ENCODE results near the gene PMEPA1.

Gene PMEPA1

GRCh38 chr20:57709823-57710799 lies at the start of gene PMEPA1:
TSS of gene PMEPA1 (minus strand) at chr20:57710015. CDS start at chr20:57709582, 433 bp downstream.
- Histone ChIP-seq H3K4me3 (ENCODE audit: low read length) (peak within 1 kb of the TSS; percentile 83), H3K36me3 (ENCODE audit: control insufficient read depth, insufficient read depth, low read length) (no peaks in the 10 kb centered on the region), H3K27ac (ENCODE audit: low read depth, low read length) (peak within 1 kb of the TSS; percentile 75), H3K27me3 (ENCODE audit: control insufficient read depth, insufficient read depth, low read length) (no peaks in the 10 kb centered on the region), H3K4me1 (ENCODE audit: control insufficient read depth, insufficient read depth, low read length) (peaks cover 13% of the 10 kb centered on the region), H3K9ac (ENCODE audit: low read length) (peak within 1 kb of the TSS; percentile 74)

GRCh38 chr20:57757767-57758166 lies 48.0 kb upstream of the PMEPA1 start:
- H3K9ac ChIP-seq (ENCODE audit: low read length) = no peak overlapping the region
- H3K27me3 ChIP-seq (ENCODE audit: control insufficient read depth, insufficient read depth, low read length) = no peaks in the 10 kb centered on the region
- H3K36me3 ChIP-seq (ENCODE audit: control insufficient read depth, insufficient read depth, low read length) = no peaks in the 10 kb centered on the region
- H3K4me3 ChIP-seq (ENCODE audit: low read length) = no peak overlapping the region
- H3K4me1 ChIP-seq (ENCODE audit: control insufficient read depth, insufficient read depth, low read length) = no peaks in the 10 kb centered on the region
- H3K27ac ChIP-seq (ENCODE audit: low read depth, low read length) = no peak overlapping the region

- H3K4me1 ChIP-seq (ENCODE audit: control insufficient read depth, insufficient read depth, low read length) = no peaks in the 10 kb centered on the region
- no peak overlapping the region for H3K4me3 ChIP-seq (ENCODE audit: low read length)
- no peak overlapping the region for H3K9ac ChIP-seq (ENCODE audit: low read length)
- H3K27ac ChIP-seq (ENCODE audit: low read depth, low read length) = no peak overlapping the region
- no peaks in the 10 kb centered on the region for H3K36me3 ChIP-seq (ENCODE audit: control insufficient read depth, insufficient read depth, low read length)
- H3K27me3 ChIP-seq (ENCODE audit: control insufficient read depth, insufficient read depth, low read length) = no peaks in the 10 kb centered on the region
These were observed 47.1 kb upstream of the PMEPA1 start for GRCh38 chr20:57756921-57757320.

- Histone ChIP-seq H3K4me1 (ENCODE audit: control insufficient read depth, insufficient read depth, low read length) (no peaks in the 10 kb centered on the region), H3K4me3 (ENCODE audit: low read length) (no peak overlapping the region), H3K9ac (ENCODE audit: low read length) (no peak overlapping the region), H3K27me3 (ENCODE audit: control insufficient read depth, insufficient read depth, low read length) (no peaks in the 10 kb centered on the region), H3K27ac (ENCODE audit: low read depth, low read length) (no peak overlapping the region), H3K36me3 (ENCODE audit: control insufficient read depth, insufficient read depth, low read length) (no peaks in the 10 kb centered on the region)
These were observed 46.4 kb upstream of the PMEPA1 start for GRCh38 chr20:57756213-57756612.

GRCh38 chr20:57755609-57756008 lies 45.8 kb upstream of the PMEPA1 start:
- Histone ChIP-seq H3K27me3 (ENCODE audit: control insufficient read depth, insufficient read depth, low read length) (no peaks in the 10 kb centered on the region), H3K27ac (ENCODE audit: low read depth, low read length) (no peak overlapping the region), H3K4me1 (ENCODE audit: control insufficient read depth, insufficient read depth, low read length) (no peaks in the 10 kb centered on the region), H3K36me3 (ENCODE audit: control insufficient read depth, insufficient read depth, low read length) (no peaks in the 10 kb centered on the region), H3K9ac (ENCODE audit: low read length) (no peak overlapping the region), H3K4me3 (ENCODE audit: low read length) (no peak overlapping the region)

GRCh38 chr20:57754190-57754589 lies 44.4 kb upstream of the PMEPA1 start:
- Histone ChIP-seq H3K36me3 (ENCODE audit: control insufficient read depth, insufficient read depth, low read length) (no peaks in the 10 kb centered on the region), H3K4me3 (ENCODE audit: low read length) (no peak overlapping the region), H3K27me3 (ENCODE audit: control insufficient read depth, insufficient read depth, low read length) (no peaks in the 10 kb centered on the region), H3K4me1 (ENCODE audit: control insufficient read depth, insufficient read depth, low read length) (peaks cover 2% of the 10 kb centered on the region), H3K27ac (ENCODE audit: low read depth, low read length) (no peak overlapping the region), H3K9ac (ENCODE audit: low read length) (no peak overlapping the region)

GRCh38 chr20:57753332-57754164 lies 43.7 kb upstream of the PMEPA1 start:
- H3K4me1 ChIP-seq (ENCODE audit: control insufficient read depth, insufficient read depth, low read length) = peaks cover 5% of the 10 kb centered on the region
- H3K36me3 ChIP-seq (ENCODE audit: control insufficient read depth, insufficient read depth, low read length) = no peaks in the 10 kb centered on the region
- H3K4me3 ChIP-seq (ENCODE audit: low read length) = no peak overlapping the region
- no peaks in the 10 kb centered on the region for H3K27me3 ChIP-seq (ENCODE audit: control insufficient read depth, insufficient read depth, low read length)
- H3K9ac ChIP-seq (ENCODE audit: low read length) = no peak overlapping the region
- H3K27ac ChIP-seq (ENCODE audit: low read depth, low read length) = no peak overlapping the region

GRCh38 chr20:57751411-57751810 lies 41.6 kb upstream of the PMEPA1 start:
- no peaks in the 10 kb centered on the region for H3K27me3 ChIP-seq (ENCODE audit: control insufficient read depth, insufficient read depth, low read length)
- H3K36me3 ChIP-seq (ENCODE audit: control insufficient read depth, insufficient read depth, low read length) = no peaks in the 10 kb centered on the region
- no peak overlapping the region for H3K4me3 ChIP-seq (ENCODE audit: low read length)
- H3K4me1 ChIP-seq (ENCODE audit: control insufficient read depth, insufficient read depth, low read length) = peaks cover 5% of the 10 kb centered on the region
- H3K9ac ChIP-seq (ENCODE audit: low read length) = no peak overlapping the region
- H3K27ac ChIP-seq (ENCODE audit: low read depth, low read length) = no peak overlapping the region

- H3K4me3 ChIP-seq (ENCODE audit: low read length) = no peak overlapping the region
- no peaks in the 10 kb centered on the region for H3K27me3 ChIP-seq (ENCODE audit: control insufficient read depth, insufficient read depth, low read length)
- peaks cover 5% of the 10 kb centered on the region for H3K4me1 ChIP-seq (ENCODE audit: control insufficient read depth, insufficient read depth, low read length)
- H3K27ac ChIP-seq (ENCODE audit: low read depth, low read length) = no peak overlapping the region
- no peak overlapping the region for H3K9ac ChIP-seq (ENCODE audit: low read length)
- no peaks in the 10 kb centered on the region for H3K36me3 ChIP-seq (ENCODE audit: control insufficient read depth, insufficient read depth, low read length)
These were observed 40.1 kb upstream of the PMEPA1 start for GRCh38 chr20:57749869-57750268.

- Histone ChIP-seq H3K9ac (ENCODE audit: low read length) (no peak overlapping the region), H3K4me1 (ENCODE audit: control insufficient read depth, insufficient read depth, low read length) (peaks cover 5% of the 10 kb centered on the region), H3K27ac (ENCODE audit: low read depth, low read length) (peak overlapping the region; percentile 3), H3K36me3 (ENCODE audit: control insufficient read depth, insufficient read depth, low read length) (no peaks in the 10 kb centered on the region), H3K4me3 (ENCODE audit: low read length) (peak overlapping the region; percentile 59), H3K27me3 (ENCODE audit: control insufficient read depth, insufficient read depth, low read length) (no peaks in the 10 kb centered on the region)
These were observed 39.4 kb upstream of the PMEPA1 start for GRCh38 chr20:57749131-57749690.

- peak overlapping the region; percentile 56 for H3K27ac ChIP-seq (ENCODE audit: low read depth, low read length)
- H3K9ac ChIP-seq (ENCODE audit: low read length) = no peak overlapping the region
- H3K36me3 ChIP-seq (ENCODE audit: control insufficient read depth, insufficient read depth, low read length) = no peaks in the 10 kb centered on the region
- peak overlapping the region; percentile 59 for H3K4me3 ChIP-seq (ENCODE audit: low read length)
- no peaks in the 10 kb centered on the region for H3K27me3 ChIP-seq (ENCODE audit: control insufficient read depth, insufficient read depth, low read length)
- peaks cover 5% of the 10 kb centered on the region for H3K4me1 ChIP-seq (ENCODE audit: control insufficient read depth, insufficient read depth, low read length)
These were observed 38.9 kb upstream of the PMEPA1 start for GRCh38 chr20:57748601-57749130.
